Neural crest cell (in vitro differentiated cells): ENCODE results near the gene SLC25A13. TPM values are rescaled to one million over a fixed set of nuclear protein-coding genes. Genes with fewer than 3 reads are reported as not detected.

ENCODE experiments used
- DNase-seq: peaks from one replicate; pipeline ENCODE4 v3.0.0; 2021; ENCODE audit warnings: low read depth, mixed read lengths, low spot score
- H3K27ac Mint-ChIP-seq: one replicate; pipeline ENCODE4 v1.8.0; 2021; ENCODE audit warnings: mild to moderate bottlenecking, mixed read lengths; ENCODE audit not compliant: unreplicated experiment
- H3K27me3 Mint-ChIP-seq: 2 replicates; pipeline ENCODE4 v1.8.0; 2021; ENCODE audit warnings: low read depth, mild to moderate bottlenecking, mixed read lengths
- H3K36me3 Mint-ChIP-seq: 2 replicates; pipeline ENCODE4 v1.8.0; 2021; ENCODE audit warnings: low read depth, mild to moderate bottlenecking, mixed read lengths
- H3K4me1 Mint-ChIP-seq: 2 replicates; pipeline ENCODE4 v1.8.0; 2021; ENCODE audit warnings: mixed read lengths
- H3K4me3 Mint-ChIP-seq: one replicate; pipeline ENCODE4 v1.8.0; 2021; ENCODE audit warnings: mild to moderate bottlenecking, mixed read lengths
- H3K9me3 Mint-ChIP-seq: 2 replicates; pipeline ENCODE4 v1.8.0; 2021; ENCODE audit warnings: mixed read lengths
- CTCF ChIP-seq: fragments of 200-600 bp; sonication (generic); conservative IDR thresholded peaks from 2 replicates; pipeline ENCODE4 v1.5.0; 2021; ENCODE audit warnings: antibody characterized with exemption, mild to moderate bottlenecking
- total RNA-seq: library from RNA; stranded (reverse); gene quantifications from 2 replicates; pipeline ENCODE4 v1.2.1, GENCODE V29; 2021

The SLC25A13 gene
- total RNA-seq, 1 donor from 2014 or later = 68.3 TPM

- Mint-ChIP-seq H3K36me3 (peaks cover 1% of the 10 kb centered on the region), H3K27ac (no peak overlapping the region), H3K9me3 (peaks cover under 1% of the 10 kb centered on the region), H3K27me3 (peaks cover 7% of the 10 kb centered on the region), H3K4me3 (no peak overlapping the region), H3K4me1 (peaks cover 20% of the 10 kb centered on the region)
- no peak for DNase-seq
- no peak for TF ChIP-seq CTCF
Observed at GRCh38 chr7:96250776-96251361, 71.0 kb downstream of the SLC25A13 start.

GRCh38 chr7:96248405-96248804 lies 73.5 kb downstream of the SLC25A13 start:
- H3K4me1 Mint-ChIP-seq = peaks cover 17% of the 10 kb centered on the region
- H3K36me3 Mint-ChIP-seq = no peaks in the 10 kb centered on the region
- no peak for DNase-seq
- no peaks in the 10 kb centered on the region for H3K9me3 Mint-ChIP-seq
- peaks cover 20% of the 10 kb centered on the region for H3K27me3 Mint-ChIP-seq
- no peak for TF ChIP-seq CTCF
- no peak overlapping the region for H3K4me3 Mint-ChIP-seq
- H3K27ac Mint-ChIP-seq = no peak overlapping the region

- Mint-ChIP-seq H3K36me3 (no peaks in the 10 kb centered on the region), H3K27ac (no peak overlapping the region), H3K9me3 (no peaks in the 10 kb centered on the region), H3K4me1 (peaks cover 12% of the 10 kb centered on the region), H3K4me3 (no peak overlapping the region), H3K27me3 (peaks cover 28% of the 10 kb centered on the region)
- DNase-seq = no peak
- TF ChIP-seq CTCF = no peak
Observed at GRCh38 chr7:96246919-96247318, 75.0 kb downstream of the SLC25A13 start.

- no peak for DNase-seq
- H3K27ac Mint-ChIP-seq = no peak overlapping the region
Observed at GRCh38 chr7:96244992-96245292, 77.0 kb downstream of the SLC25A13 start.

GRCh38 chr7:96244244-96244991 lies 77.5 kb downstream of the SLC25A13 start:
- Mint-ChIP-seq H3K4me1 (peaks cover 12% of the 10 kb centered on the region), H3K9me3 (no peaks in the 10 kb centered on the region), H3K36me3 (peaks cover 3% of the 10 kb centered on the region), H3K4me3 (no peak overlapping the region), H3K27me3 (peaks cover 31% of the 10 kb centered on the region), H3K27ac (no peak overlapping the region)
- TF ChIP-seq CTCF = no peak
- DNase-seq = no peak

More at GRCh38 chr7:96244992-96245292, 77.0 kb downstream of the SLC25A13 start:
- Mint-ChIP-seq H3K27me3 (peaks cover 31% of the 10 kb centered on the region), H3K4me1 (peaks cover 12% of the 10 kb centered on the region), H3K36me3 (peaks cover 3% of the 10 kb centered on the region), H3K9me3 (no peaks in the 10 kb centered on the region), H3K4me3 (no peak overlapping the region)
- TF ChIP-seq CTCF = no peak
